Sigmoid colon (tissue), 4 donors: ENCODE results near the gene DSCAM.

ENCODE experiments used
- CTCF ChIP-seq, 4 experiments: fragments of 450-650 bp in 3 of 4; fragments of 200-600 bp in 1 of 4; IDR thresholded peaks; one replicate each; pipeline ENCODE4 v1.5.1; 2016 to 2019; ENCODE audit warnings: antibody characterized with exemption in 4 of 4, mild to moderate bottlenecking in 3 of 4, moderate library complexity in 2 of 4
- EP300 ChIP-seq, 4 donors: sonication (generic); formaldehyde crosslinking; IDR thresholded peaks; one replicate each; pipeline ENCODE4 v1.6.1; 2017; ENCODE audit warnings: antibody characterized with exemption in 4 of 4
- POLR2A ChIP-seq, 2 donors: fragments of 450-650 bp; IDR thresholded peaks; one replicate each; pipeline ENCODE4 v1.6.1; 2016; ENCODE audit warnings: antibody characterized with exemption in 2 of 2, mild to moderate bottlenecking in 2 of 2, moderate library complexity in 2 of 2

- TF ChIP-seq CTCF (IDR thresholded peaks at IDR 0.05) (no peak), EP300 (IDR thresholded peaks at IDR 0.05) (no peak), POLR2A (IDR thresholded peaks at IDR 0.05) (no peak)
Observed at GRCh38 chr21:40809673-40810197, 37.2 kb downstream of the DSCAM start.
